Fibroblast of villous mesenchyme (primary cell): ENCODE data around the gene MEG3. TPM values are rescaled to one million over a fixed set of nuclear protein-coding genes. Genes with fewer than 3 reads are reported as not detected.

ENCODE experiments used
- DNase-seq: peaks from one replicate; pipeline ENCODE4 v3.0.0-alpha.2; 2010; ENCODE audit warnings: low read depth
- H3K4me3 ChIP-seq: 2 replicates; pipeline ENCODE4 v1.5.1; 2011; ENCODE audit warnings: low read depth, mild to moderate bottlenecking, low read length
- total RNA-seq: library from RNA; depleted of rRNA; stranded (reverse); fragments of >200 nt; gene quantifications from 2 replicates; pipeline ENCODE4 v1.2.3, GENCODE V29; 2012
- TF ChIP-seq, protein P1 (sequence below): IDR thresholded peaks from 2 replicates; pipeline ENCODE4 v1.5.1; 2012; ENCODE audit warnings: low read depth, mild to moderate bottlenecking, low read length; ENCODE audit not compliant: insufficient read depth

The MEG3 gene
- total RNA-seq, 1 donor: 187 TPM

- DNase-seq: no peak
- TF ChIP-seq, protein P1, sequence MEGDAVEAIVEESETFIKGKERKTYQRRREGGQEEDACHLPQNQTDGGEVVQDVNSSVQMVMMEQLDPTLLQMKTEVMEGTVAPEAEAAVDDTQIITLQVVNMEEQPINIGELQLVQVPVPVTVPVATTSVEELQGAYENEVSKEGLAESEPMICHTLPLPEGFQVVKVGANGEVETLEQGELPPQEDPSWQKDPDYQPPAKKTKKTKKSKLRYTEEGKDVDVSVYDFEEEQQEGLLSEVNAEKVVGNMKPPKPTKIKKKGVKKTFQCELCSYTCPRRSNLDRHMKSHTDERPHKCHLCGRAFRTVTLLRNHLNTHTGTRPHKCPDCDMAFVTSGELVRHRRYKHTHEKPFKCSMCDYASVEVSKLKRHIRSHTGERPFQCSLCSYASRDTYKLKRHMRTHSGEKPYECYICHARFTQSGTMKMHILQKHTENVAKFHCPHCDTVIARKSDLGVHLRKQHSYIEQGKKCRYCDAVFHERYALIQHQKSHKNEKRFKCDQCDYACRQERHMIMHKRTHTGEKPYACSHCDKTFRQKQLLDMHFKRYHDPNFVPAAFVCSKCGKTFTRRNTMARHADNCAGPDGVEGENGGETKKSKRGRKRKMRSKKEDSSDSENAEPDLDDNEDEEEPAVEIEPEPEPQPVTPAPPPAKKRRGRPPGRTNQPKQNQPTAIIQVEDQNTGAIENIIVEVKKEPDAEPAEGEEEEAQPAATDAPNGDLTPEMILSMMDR: no peak
- H3K4me3 ChIP-seq: no peak overlapping the region
Observed at GRCh38 chr14:100788517-100788916, 37.4 kb upstream of the MEG3 start.

DNA sequence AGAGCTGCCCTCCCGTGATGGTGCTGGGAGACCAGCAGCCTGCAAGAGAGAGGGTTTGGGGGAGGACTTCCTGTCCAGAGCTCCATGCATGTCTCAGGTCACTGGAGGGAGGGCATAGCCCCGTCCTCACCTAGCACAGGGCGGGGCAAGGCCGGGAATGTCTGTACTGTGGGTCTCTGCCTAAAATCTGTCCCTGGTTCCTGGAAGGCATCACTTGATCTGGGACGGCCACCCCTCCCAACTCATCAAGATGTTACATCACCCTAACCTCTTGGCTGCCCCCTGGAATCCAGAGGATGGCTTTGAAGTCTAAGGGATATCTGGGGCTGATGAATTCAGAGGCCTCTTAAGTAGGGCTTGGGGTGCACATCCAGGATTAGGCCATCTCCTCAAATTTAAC, 37.0 kb upstream of the MEG3 start:
- no peak for DNase-seq
- TF ChIP-seq, protein P1: no peak
- H3K4me3 ChIP-seq: no peak overlapping the region

- TF ChIP-seq, protein P1: no peak
- no peak overlapping the region for H3K4me3 ChIP-seq
- peak; percentile 52 for DNase-seq
Observed at GRCh38 chr14:100789460-100790417, 36.2 kb upstream of the MEG3 start.

- TF ChIP-seq, protein P1: no peak
- peak; percentile 94 for DNase-seq
- no peak overlapping the region for H3K4me3 ChIP-seq
Observed at GRCh38 chr14:100790502-100791347, 35.2 kb upstream of the MEG3 start.

DNA sequence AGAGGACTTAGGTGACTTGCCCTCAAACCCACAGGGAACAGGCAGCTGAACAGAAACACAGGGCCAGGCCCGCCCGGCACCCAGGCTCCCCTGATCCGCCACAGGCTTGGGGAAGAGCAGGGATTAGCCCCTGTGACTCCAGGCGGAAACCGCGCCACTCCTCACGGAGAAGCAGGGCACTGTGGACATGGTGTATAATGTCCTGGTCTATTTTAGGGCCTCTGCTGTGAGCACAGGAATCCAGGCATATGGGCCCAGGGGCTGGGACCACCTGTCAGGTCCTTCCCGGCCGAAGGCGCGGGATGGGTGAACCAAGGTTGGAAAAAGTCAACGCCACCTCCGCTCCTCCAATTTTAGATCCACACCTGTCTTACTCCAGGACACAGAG, 34.6 kb upstream of the MEG3 start:
- TF ChIP-seq, protein P1: no peak
- no peak for DNase-seq

GRCh38 chr14:100791995-100792394, 33.9 kb upstream of the MEG3 start:
- H3K4me3 ChIP-seq: no peak overlapping the region
- no peak for DNase-seq
- TF ChIP-seq, protein P1: no peak

More for the DNA sequence above, 34.6 kb upstream of the MEG3 start:
- no peak overlapping the region for H3K4me3 ChIP-seq
